Kidney epithelial cell (primary cell): ENCODE measurements around the gene VAT1L. TPM values are rescaled to one million over a fixed set of nuclear protein-coding genes. Genes with fewer than 3 reads are reported as not detected.
A peak's percentile ranks its signal among the peaks of the same experiment; 100 is the strongest.

ENCODE experiments used
- DNase-seq: peaks from one replicate; pipeline ENCODE4 v3.0.0-alpha.2; 2010; ENCODE audit warnings: low read depth
- H3K27me3 ChIP-seq: 2 replicates; pipeline ENCODE4 v1.6.0; 2011; ENCODE audit warnings: low read length; ENCODE audit not compliant: control insufficient read depth, insufficient read depth
- H3K36me3 ChIP-seq: 2 replicates; pipeline ENCODE4 v1.5.1; 2011; ENCODE audit warnings: low read length; ENCODE audit not compliant: control insufficient read depth, insufficient read depth
- H3K4me3 ChIP-seq: 2 replicates; pipeline ENCODE4 v1.5.1; 2011; ENCODE audit warnings: low read depth, mild to moderate bottlenecking, control low read depth, low read length
- CTCF ChIP-seq: IDR thresholded peaks from 2 replicates; pipeline ENCODE4 v1.5.1; 2011; ENCODE audit warnings: mild to moderate bottlenecking, moderate library complexity, low read length, control low read depth, inconsistent platforms; ENCODE audit not compliant: insufficient read depth, poor library complexity, severe bottlenecking
- total RNA-seq: library from RNA; depleted of rRNA; stranded (reverse); fragments of >200 nt; gene quantifications from 2 replicates; pipeline ENCODE4 v1.2.3, GENCODE V29; 2015

The VAT1L gene
- total RNA-seq, 1 donor from 2014 or later, result 0.29 TPM

DNA sequence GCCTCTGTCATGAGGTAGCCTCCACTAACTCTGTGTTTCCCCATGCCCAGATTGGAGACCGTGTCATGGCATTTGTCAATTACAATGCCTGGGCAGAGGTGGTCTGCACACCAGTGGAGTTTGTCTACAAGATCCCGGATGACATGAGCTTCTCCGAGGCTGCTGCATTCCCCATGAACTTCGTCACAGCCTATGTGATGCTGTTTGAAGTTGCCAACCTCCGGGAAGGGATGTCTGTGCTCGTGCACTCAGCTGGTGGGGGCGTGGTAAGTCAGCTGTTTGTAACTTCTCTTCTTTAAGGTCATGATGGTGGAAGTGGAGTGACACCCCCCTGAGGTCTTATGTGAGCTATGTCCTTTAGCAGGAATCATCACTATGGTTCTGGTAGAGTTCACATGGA, 36.8 kb downstream of the VAT1L start:
- H3K36me3 ChIP-seq, result no peaks in the 10 kb centered on the region
- TF ChIP-seq CTCF, result no peak
- no peaks in the 10 kb centered on the region for H3K27me3 ChIP-seq
- no peak for DNase-seq
- H3K4me3 ChIP-seq, result no peak overlapping the region

GRCh38 chr16:77827032-77827431, 38.7 kb downstream of the VAT1L start:
- Histone ChIP-seq H3K36me3 (no peaks in the 10 kb centered on the region), H3K4me3 (no peak overlapping the region), H3K27me3 (no peaks in the 10 kb centered on the region)
- no peak for DNase-seq
- no peak for TF ChIP-seq CTCF

- H3K27me3 ChIP-seq, result no peaks in the 10 kb centered on the region
- H3K4me3 ChIP-seq, result no peak overlapping the region
- no peaks in the 10 kb centered on the region for H3K36me3 ChIP-seq
- TF ChIP-seq CTCF, result no peak
- peak; percentile 70 for DNase-seq
These were observed 45.7 kb downstream of the VAT1L start for GRCh38 chr16:77833921-77834634.

- no peak for TF ChIP-seq CTCF
- H3K36me3 ChIP-seq, result no peaks in the 10 kb centered on the region
- H3K27me3 ChIP-seq, result no peaks in the 10 kb centered on the region
- DNase-seq, result peak; percentile 48
- H3K4me3 ChIP-seq, result no peak overlapping the region
These were observed 46.5 kb downstream of the VAT1L start for GRCh38 chr16:77834635-77835540.

DNA sequence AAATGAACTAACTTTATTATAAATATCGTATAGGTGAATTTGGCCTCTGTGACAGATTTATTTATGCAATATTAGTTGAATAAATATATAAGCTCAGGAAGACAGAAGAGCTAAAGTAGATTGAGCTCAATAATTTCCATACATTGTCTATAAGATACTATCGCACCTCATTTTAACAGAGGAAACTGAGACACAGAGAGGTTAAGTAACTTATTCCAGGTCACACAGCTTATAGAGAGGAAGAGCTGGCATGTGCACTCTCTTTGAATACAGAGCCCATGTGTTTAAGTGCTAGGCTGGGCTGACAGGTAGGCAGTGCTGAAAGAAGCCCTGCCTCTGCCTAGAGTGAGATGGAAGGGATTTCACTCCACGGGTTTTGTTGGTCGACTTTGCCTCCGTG, 48.4 kb downstream of the VAT1L start:
- DNase-seq, result no peak
- H3K4me3 ChIP-seq, result no peak overlapping the region
- no peaks in the 10 kb centered on the region for H3K36me3 ChIP-seq
- H3K27me3 ChIP-seq, result no peaks in the 10 kb centered on the region
- no peak for TF ChIP-seq CTCF
